ENCODE results near the gene KANSL1.

DNA sequence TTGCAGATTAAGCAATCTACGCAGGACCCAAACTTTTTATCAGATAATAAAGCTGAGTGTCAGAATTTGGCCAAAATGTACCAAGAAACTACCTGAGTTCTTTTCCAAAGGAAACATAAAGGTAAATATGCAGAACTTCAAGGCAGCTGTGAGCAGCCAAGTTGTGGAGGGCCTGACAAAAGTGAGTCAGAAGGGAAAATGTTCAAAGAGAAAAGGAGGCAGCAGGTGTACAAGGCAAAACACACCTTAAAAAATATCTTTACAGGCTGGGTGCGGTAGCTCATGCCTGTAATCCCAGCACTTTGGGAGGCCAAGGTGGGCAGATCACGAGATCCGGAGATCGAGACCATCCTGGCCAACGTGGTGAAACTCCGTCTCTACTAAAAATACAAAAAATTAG is 7.0 kb upstream of the KANSL1 start:
- TF ChIP-seq, protein P1, sequence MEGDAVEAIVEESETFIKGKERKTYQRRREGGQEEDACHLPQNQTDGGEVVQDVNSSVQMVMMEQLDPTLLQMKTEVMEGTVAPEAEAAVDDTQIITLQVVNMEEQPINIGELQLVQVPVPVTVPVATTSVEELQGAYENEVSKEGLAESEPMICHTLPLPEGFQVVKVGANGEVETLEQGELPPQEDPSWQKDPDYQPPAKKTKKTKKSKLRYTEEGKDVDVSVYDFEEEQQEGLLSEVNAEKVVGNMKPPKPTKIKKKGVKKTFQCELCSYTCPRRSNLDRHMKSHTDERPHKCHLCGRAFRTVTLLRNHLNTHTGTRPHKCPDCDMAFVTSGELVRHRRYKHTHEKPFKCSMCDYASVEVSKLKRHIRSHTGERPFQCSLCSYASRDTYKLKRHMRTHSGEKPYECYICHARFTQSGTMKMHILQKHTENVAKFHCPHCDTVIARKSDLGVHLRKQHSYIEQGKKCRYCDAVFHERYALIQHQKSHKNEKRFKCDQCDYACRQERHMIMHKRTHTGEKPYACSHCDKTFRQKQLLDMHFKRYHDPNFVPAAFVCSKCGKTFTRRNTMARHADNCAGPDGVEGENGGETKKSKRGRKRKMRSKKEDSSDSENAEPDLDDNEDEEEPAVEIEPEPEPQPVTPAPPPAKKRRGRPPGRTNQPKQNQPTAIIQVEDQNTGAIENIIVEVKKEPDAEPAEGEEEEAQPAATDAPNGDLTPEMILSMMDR (conservative IDR thresholded peaks at IDR 0.05; ENCODE audit: low read depth, low read length) = no peak
- TF ChIP-seq EZH2 (IDR thresholded peaks at IDR 0.05; ENCODE audit: low read length, unreplicated experiment) = no peak

Measured in PC-3 (cell line).